T-helper 2 cell treated with Interferon-gamma antibody and Interleukin-4, amounts not matched to agents 5 μg/mL and 100 μg/mL, for 36 hours (primary cell): ENCODE measurements around the gene KRTAP5-11.
"Not testable (repeated sequence)": the region's sequence is repeated elsewhere in the genome, so short reads cannot be mapped to it uniquely, and the experiment has no call there.

Source experiments
- DNase-seq: peaks from one replicate; pipeline ENCODE4 v3.0.0; 2021; ENCODE audit warnings: low spot score
- H3K27ac Mint-ChIP-seq: one replicate; pipeline ENCODE4 v1.8.0; 2021; ENCODE audit warnings: mild to moderate bottlenecking, mixed read lengths
- H3K27me3 Mint-ChIP-seq: one replicate; pipeline ENCODE4 v1.8.0; 2021; ENCODE audit warnings: low read depth, mixed read lengths
- H3K36me3 Mint-ChIP-seq: one replicate; pipeline ENCODE4 v1.8.0; 2021; ENCODE audit warnings: low read depth, mixed read lengths
- H3K4me1 Mint-ChIP-seq: one replicate; pipeline ENCODE4 v1.8.0; 2021; ENCODE audit warnings: low read depth, mixed read lengths
- H3K4me3 Mint-ChIP-seq: one replicate; pipeline ENCODE4 v1.8.0; 2022; ENCODE audit warnings: mild to moderate bottlenecking, moderate library complexity, mixed read lengths
- H3K9me3 Mint-ChIP-seq: one replicate; pipeline ENCODE4 v1.8.0; 2021; ENCODE audit warnings: mixed read lengths

The KRTAP5-11 gene, protein sequence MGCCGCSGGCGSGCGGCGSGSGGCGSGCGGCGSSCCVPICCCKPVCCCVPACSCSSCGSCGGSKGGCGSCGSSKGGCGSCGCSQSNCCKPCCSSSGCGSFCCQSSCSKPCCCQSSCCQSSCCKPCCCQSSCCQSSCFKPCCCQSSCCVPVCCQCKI

DNA sequence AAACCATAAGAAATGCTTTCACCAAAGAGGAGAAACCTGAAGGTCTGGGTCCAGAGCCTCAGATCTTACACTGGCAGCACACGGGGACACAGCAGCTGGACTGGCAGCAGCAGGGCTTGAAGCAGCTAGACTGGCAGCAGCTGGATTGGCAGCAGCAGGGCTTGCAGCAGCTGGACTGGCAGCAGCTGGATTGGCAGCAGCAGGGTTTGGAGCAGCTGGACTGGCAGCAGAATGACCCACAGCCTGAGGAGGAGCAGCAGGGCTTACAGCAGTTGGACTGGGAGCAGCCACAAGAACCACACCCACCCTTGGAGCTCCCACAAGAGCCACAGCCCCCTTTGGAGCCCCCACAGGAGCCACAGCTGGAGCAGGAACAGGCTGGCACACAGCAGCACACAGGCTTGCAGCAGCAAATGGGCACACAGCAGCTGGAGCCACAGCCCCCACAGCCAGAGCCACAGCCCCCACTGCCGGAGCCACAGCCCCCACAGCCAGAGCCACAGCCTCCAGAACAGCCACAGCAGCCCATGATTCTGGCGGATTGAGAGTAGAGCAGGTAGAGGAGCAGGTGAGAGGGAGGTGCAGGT lies at the start of gene KRTAP5-11:
TSS of gene KRTAP5-11 (minus strand) at position 567 of the 587 bp plus-strand sequence. CDS start at position 529, 38 bp downstream.
- H3K9me3 Mint-ChIP-seq, result no peaks in the 10 kb centered on the region
- DNase-seq, result no peak
- H3K27me3 Mint-ChIP-seq, result peaks cover 4% of the 10 kb centered on the region
- H3K4me1 Mint-ChIP-seq, result peaks cover 1% of the 10 kb centered on the region
- H3K36me3 Mint-ChIP-seq, result no peaks in the 10 kb centered on the region
- H3K4me3 Mint-ChIP-seq, result no peak within 1 kb of the TSS
- H3K27ac Mint-ChIP-seq, result no peak within 1 kb of the TSS

DNA sequence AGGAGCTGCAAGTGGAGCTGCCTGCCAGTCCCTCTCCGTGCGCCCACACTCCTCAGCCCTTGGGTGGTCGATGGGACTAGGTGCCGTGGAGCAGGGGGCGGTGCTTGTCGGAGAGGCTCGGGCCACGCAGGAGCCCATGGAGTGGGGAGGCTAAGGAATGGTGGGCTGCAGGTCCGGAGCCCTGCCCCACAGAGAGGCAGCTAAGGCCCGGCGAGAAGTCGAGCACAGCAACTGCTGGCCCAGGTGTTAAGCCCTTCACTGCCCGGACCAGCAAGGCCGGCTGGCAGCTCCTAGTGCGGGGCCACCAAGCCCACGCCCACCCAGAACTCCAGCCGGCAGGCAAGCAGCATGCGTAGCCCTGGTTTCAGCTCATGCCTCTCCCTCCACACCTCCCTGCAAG lies 48.9 kb upstream of the KRTAP5-11 start:
- H3K4me1 Mint-ChIP-seq, H3K9me3 Mint-ChIP-seq, H3K4me3 Mint-ChIP-seq, DNase-seq, H3K36me3 Mint-ChIP-seq, H3K27me3 Mint-ChIP-seq, H3K27ac Mint-ChIP-seq: not testable (repeated sequence)

DNA sequence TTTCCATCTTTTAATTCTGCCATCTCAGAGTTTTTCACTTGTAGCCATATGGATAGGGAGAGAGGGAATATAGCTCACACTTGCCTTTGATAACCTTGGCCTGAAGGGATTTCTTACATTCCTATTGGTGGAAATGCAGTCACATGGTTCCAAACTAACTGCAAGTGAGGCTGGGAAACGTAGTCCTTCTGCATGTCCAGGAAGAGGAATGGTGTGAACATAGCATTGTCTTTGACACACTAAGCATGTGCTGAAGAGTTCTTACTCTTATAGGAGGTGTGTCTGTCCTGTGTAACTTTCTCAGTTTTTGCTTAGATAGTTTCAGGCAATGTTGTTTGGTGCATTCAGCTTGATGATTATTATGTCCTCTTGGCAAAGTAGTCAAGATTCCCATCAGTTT lies 47.4 kb upstream of the KRTAP5-11 start:
- DNase-seq, H3K4me1 Mint-ChIP-seq, H3K4me3 Mint-ChIP-seq, H3K9me3 Mint-ChIP-seq, H3K27ac Mint-ChIP-seq, H3K36me3 Mint-ChIP-seq, H3K27me3 Mint-ChIP-seq: not testable (repeated sequence)

DNA sequence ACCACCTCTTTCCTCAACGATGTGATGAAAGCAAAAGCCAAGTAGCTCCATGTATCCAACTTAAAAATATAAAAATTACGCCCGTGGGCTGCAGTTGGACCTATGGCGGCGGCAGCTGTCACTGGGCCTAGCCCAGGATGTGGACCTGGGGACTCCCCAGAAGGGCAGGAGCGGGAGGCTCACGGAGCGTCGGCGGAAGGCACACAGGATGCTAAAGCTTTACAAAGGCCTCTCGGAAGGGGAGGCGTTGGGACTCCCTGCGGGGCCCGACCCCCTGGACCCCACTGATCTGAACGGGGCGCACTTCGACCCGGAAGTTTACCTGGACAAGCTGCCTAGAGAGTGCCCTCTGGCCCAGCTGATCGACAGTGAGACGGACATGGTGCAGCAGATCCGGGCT lies 46.3 kb upstream of the KRTAP5-11 start:
- not testable (repeated sequence) for H3K27ac Mint-ChIP-seq, H3K9me3 Mint-ChIP-seq, H3K4me1 Mint-ChIP-seq, H3K36me3 Mint-ChIP-seq, H3K4me3 Mint-ChIP-seq, H3K27me3 Mint-ChIP-seq, DNase-seq

DNA sequence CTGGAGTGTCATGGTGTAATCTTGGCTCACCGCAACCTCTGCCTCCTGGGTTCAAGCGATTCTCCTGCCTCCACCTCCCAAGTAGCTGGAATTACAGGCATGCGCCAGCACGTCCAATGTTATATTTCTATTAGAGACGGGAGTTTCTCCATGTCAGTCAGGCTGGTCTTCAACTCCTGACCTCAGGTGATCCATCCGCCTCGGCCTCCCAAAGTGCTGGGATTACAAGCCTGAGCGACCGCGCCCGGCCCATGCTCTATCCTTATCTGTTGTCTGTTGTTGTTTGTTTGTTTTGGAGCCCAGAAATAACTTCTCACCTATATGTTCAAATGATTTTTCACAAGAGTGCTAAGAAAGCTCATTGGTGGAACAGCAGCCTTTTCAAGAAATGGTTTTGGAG lies 40.6 kb upstream of the KRTAP5-11 start:
- H3K9me3 Mint-ChIP-seq, DNase-seq, H3K27me3 Mint-ChIP-seq, H3K4me1 Mint-ChIP-seq, H3K36me3 Mint-ChIP-seq, H3K4me3 Mint-ChIP-seq, H3K27ac Mint-ChIP-seq: not testable (repeated sequence)

DNA sequence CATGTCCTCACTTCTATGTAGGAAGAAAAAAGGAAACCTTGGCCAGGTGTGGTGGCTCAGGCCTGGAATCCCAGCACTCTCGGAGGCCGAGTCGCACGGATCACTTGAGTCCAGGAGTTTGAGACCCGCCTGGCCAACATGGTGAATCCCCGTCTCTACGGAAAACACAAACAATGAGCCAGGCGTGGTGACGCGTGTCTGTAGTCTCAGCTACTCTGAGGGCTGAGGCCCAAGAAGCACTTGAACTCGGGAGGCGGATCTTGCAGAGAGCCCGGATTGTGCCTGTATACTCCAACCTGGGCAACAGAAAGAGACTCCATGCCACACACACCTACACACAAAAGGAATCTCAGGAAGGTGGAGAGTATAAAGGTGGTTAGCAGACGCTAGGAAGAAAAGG lies 39.9 kb upstream of the KRTAP5-11 start:
- H3K4me1 Mint-ChIP-seq, DNase-seq, H3K9me3 Mint-ChIP-seq, H3K27ac Mint-ChIP-seq, H3K36me3 Mint-ChIP-seq, H3K4me3 Mint-ChIP-seq, H3K27me3 Mint-ChIP-seq: not testable (repeated sequence)

DNA sequence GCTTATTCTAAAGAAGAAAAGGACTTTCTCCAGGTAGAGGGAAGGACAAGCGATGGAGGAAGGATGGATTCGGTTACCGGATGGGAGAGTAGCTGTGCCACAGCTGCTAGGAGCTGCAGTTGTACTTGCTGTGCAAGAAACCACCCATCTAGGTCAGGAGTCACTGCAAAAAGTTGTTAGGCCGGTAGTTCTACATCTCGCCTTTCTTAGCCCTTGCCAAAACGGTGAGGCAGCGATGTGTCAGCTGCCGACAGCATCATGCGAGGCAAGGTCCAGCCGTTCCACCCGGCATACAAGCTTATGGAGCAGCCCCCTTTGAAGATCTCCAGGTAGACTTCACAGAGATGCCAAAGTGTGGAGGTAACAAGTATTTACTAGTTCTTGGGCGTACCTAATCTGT lies 32.3 kb upstream of the KRTAP5-11 start:
- not testable (repeated sequence) for H3K27ac Mint-ChIP-seq, H3K9me3 Mint-ChIP-seq, DNase-seq, H3K4me3 Mint-ChIP-seq, H3K36me3 Mint-ChIP-seq, H3K4me1 Mint-ChIP-seq, H3K27me3 Mint-ChIP-seq

DNA sequence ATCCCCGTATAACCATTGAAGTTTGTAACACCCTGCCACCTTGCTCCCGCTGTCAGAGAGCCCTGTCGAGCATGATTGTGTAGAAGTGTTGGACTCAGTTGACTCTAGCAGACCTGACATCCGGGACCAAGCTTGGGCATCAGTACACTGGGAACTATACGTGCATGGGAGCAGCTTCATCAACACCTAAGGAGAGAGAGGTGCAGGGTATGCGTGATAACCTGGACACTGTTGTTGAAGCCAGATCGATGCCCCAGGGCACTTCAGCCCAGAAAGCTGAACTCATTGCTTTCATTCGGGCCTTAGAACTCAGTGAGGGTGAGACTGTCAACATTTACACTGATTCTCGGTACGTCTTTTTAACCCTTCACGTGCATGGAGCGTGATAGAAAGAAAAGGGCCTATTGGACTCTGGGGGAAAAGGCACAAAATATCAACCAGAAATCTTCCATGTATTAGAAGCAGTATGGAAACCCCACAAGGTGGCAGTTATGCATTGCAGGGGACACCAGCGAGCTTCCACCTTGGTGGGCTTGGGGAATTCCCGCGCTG lies 31.8 kb upstream of the KRTAP5-11 start:
- H3K4me1 Mint-ChIP-seq, H3K4me3 Mint-ChIP-seq, H3K36me3 Mint-ChIP-seq, H3K9me3 Mint-ChIP-seq, H3K27me3 Mint-ChIP-seq, DNase-seq, H3K27ac Mint-ChIP-seq: not testable (repeated sequence)

DNA sequence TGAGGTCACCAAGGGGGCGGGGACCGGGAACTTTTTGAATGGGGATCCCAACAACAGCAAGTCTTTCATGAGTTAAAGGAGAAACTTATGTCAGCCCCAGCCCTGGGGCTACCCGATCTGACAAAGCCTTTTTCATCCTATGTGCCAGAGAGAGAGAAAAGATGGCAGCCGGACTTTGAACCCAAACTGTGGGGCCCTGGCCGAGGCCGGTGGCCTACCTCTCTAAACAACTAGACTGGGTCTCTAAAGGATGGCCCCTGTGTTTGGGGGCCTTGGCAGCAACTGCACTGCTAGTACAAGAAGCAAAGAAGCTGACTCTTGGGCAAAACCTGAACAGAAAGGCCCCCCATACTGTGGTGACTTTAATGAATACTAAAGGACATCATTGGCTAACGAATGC lies 31.3 kb upstream of the KRTAP5-11 start:
- H3K27ac Mint-ChIP-seq, H3K36me3 Mint-ChIP-seq, H3K9me3 Mint-ChIP-seq, DNase-seq, H3K27me3 Mint-ChIP-seq, H3K4me1 Mint-ChIP-seq, H3K4me3 Mint-ChIP-seq: not testable (repeated sequence)

DNA sequence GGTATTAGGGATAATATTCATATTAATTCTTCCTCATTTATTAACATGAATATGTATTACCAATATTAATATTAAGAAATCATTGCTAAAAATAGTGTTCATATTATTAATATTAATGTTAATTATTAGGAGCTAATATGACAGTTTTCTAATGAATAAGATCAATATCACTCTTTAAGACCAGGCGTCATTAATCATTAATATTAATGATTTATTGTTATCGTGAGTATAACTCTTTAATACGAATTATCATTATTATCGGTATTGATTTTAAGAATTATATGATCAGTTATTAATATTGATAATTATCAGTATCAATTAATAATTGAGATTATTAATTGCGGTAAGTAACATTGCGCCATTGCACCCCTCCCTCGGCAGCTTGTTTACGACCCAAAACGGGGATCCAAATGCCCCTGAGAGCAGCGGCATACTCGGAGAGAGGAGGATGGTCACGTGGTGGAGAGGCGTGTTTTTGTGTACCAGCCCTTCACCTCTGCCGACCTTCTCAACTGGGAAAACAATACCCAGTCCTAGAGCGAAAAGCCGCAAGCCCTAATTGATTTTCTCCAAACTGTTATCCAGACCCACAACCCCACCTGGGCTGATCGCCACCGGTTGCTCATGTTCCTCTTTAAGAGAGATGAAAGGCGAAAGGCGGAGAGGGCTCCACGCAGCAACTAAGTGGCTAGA lies 28.7 kb upstream of the KRTAP5-11 start:
- not testable (repeated sequence) for H3K27ac Mint-ChIP-seq, H3K36me3 Mint-ChIP-seq, H3K4me3 Mint-ChIP-seq, DNase-seq, H3K9me3 Mint-ChIP-seq, H3K4me1 Mint-ChIP-seq
- peaks cover 19% of the 10 kb centered on the region for H3K27me3 Mint-ChIP-seq

DNA sequence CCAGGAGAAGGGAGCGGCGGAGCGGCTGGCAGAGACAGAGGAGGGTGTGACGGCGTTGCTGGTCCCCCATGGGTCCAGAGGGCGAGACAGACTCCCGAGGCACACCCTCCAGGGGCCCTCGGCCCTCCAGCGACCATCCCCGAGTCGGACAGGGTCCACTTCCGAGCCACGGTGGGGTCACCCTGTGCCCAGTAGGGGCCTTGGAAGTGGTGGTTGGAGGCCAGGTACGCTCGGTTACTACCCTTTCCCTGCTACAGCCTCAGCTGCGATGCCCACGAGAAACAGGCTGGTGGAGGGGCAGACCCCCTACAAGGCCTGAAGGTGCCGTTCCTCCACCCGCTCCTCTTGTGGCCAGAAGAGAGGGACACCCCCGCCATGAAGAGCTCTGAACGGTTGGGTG lies 25.6 kb upstream of the KRTAP5-11 start:
- H3K27me3 Mint-ChIP-seq, result peaks cover 29% of the 10 kb centered on the region

DNA sequence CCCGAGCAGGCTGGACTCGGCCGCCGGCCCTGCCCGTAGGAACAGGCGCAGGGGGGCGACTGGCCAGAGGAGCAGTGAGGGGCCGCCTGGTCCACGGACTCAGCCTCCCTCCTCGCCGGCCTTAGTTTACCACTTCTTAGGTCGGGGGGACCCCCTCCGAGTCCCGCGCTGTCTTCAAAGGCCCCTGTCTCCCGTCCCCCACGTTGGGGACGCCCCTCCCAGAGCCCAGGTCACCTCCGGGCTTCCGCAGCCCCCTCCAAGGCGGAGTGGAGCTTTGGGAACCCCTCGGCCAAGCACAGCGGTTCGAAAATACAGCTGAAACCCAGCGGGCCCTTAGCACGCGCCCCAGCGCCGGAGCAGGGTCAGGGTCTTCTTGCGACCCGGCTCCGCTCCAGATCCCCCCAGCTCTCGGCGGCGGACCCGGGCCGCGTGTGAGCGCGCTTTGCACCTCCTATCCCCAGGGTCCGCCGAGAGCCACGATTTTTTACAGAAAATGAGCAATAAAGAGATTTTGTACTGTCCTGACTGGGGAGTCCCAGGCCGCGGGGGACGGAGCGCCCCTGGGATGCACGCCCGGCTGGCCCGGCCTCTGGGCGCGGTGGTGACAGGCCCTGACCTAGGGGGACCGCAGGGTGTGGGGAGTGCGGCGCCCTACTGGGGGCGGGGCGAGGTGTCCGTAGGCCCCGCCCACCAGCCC lies 25.0 kb upstream of the KRTAP5-11 start:
- H3K27ac Mint-ChIP-seq, H3K9me3 Mint-ChIP-seq, H3K36me3 Mint-ChIP-seq, DNase-seq, H3K4me1 Mint-ChIP-seq, H3K4me3 Mint-ChIP-seq: not testable (repeated sequence)
- H3K27me3 Mint-ChIP-seq, result peaks cover 29% of the 10 kb centered on the region

More for the DNA sequence above, 25.6 kb upstream of the KRTAP5-11 start:
- H3K36me3 Mint-ChIP-seq, H3K4me1 Mint-ChIP-seq, H3K27ac Mint-ChIP-seq, DNase-seq, H3K4me3 Mint-ChIP-seq, H3K9me3 Mint-ChIP-seq: not testable (repeated sequence)

DNA sequence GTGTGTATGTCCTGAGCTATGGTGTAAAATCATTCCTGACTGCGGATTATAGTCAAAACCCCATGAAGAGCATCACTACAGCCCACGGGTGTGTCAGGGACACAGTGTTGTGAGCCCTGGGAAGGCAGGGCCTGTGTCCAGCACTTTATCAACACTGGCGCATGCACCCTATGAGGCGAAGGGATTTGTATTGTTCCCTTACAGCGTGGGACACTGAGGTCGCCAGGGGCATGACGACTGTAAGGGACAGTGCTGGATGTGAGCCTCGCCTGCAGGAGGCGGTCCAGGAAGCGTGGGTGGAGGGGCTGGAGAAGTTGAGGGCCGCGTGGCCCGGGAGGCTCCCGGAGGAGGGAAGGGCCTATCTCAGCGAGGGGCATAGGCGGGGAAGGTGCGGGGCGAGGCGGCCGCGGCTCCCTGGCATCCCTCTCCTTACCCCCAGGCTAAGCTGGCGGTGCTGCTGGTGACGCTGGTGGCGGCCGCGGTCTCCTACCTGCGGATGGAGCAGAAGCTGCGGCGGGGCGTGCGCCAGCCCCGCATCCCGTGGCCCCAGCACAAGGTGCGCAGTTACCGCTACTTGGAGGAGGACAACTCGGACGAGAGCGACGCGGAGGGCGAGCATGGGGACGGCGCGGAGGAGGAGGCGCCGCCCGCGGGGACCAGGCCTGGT lies 24.3 kb upstream of the KRTAP5-11 start:
- peaks cover 29% of the 10 kb centered on the region for H3K27me3 Mint-ChIP-seq

More for the DNA sequence above, 24.3 kb upstream of the KRTAP5-11 start:
- H3K9me3 Mint-ChIP-seq, H3K36me3 Mint-ChIP-seq, H3K4me3 Mint-ChIP-seq, H3K27ac Mint-ChIP-seq, H3K4me1 Mint-ChIP-seq, DNase-seq: not testable (repeated sequence)
